ENCODE data around the gene CARMIL1.

DNA sequence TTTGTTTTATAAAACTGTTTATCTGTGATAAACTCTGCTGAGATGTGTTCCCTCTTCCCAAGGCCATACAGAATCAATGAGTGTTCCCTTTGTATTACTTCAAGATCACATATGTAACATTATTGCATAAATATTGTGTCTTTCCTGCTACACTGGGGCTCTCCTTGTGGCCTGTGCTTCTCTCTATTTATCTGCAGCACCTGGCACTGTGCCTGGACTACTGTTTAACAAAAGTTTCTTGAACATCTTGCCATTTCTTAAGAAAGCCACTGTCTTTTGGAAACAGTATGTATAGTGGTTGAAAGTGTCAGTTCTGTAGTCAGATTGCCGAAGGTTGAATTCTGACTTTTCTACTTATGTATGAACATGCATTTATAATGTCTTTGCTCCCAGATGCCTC is 203.8 kb downstream of the CARMIL1 start:
- no peak for TF ChIP-seq CTCF (IDR thresholded peaks at IDR 0.05; ENCODE audit: insufficient read depth, low read depth, low read length)
- no peak for TF ChIP-seq EZH2 (IDR thresholded peaks at IDR 0.05; ENCODE audit: insufficient read depth, low read length)

Data from astrocyte (in vitro differentiated cells and primary cell).